ENCODE measurements around the gene ZBTB38.

DNA sequence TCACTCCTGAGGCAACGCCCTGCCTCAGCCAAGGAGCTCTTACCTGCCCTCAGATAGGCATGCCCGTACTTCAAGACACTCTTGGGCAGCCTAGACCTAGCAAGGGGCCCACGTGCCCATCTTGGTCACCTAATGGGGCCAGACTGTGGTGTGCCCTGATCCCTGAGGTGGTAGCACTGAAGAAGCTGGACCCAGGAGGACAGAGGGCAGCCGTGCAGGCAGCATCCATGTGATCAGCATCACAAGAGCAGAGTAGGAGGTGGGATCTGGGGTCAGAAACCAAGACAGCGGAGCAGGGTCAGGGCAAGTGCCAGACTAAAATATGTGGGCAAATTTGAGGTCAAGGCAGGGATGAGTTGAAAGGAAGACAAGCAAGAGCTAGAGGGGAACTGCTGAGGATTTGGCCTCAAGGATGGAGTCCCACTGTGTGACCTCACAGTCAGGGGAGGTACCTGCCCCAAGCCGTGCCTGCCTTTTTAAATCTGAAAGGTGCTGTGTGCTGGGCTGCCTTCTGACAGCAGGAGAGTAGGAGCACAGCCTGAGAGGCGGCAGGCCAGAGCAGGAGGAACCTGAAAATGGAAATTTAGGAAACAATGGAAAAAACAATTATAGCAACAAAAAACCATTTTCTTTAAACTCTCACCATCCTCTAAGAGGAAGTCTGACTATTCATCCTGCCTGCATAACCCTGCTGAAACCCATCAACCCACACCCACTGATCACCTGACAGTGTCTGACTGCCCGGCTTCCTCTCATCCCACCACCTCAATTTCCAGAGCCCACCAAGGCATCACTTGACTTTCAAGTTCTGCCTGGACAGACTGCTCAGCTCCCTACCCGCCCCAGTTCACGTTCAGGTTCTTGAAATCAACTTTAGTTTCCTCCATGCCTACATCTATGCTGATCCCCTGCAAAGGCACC lies 7.3 kb downstream of the ZBTB38 start:
- TF ChIP-seq, protein P1, sequence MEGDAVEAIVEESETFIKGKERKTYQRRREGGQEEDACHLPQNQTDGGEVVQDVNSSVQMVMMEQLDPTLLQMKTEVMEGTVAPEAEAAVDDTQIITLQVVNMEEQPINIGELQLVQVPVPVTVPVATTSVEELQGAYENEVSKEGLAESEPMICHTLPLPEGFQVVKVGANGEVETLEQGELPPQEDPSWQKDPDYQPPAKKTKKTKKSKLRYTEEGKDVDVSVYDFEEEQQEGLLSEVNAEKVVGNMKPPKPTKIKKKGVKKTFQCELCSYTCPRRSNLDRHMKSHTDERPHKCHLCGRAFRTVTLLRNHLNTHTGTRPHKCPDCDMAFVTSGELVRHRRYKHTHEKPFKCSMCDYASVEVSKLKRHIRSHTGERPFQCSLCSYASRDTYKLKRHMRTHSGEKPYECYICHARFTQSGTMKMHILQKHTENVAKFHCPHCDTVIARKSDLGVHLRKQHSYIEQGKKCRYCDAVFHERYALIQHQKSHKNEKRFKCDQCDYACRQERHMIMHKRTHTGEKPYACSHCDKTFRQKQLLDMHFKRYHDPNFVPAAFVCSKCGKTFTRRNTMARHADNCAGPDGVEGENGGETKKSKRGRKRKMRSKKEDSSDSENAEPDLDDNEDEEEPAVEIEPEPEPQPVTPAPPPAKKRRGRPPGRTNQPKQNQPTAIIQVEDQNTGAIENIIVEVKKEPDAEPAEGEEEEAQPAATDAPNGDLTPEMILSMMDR (IDR thresholded peaks at IDR 0.05 in 8 of 11, conservative IDR thresholded peaks at IDR 0.05 in 3 of 11) = no peak
- TF ChIP-seq POLR2A (IDR thresholded peaks at IDR 0.05) (no peak), POLR2AphosphoS5 (IDR thresholded peaks at IDR 0.05) (no peak)
